Adrenal gland (tissue), 5 donors: Measurements from ENCODE around the gene POLR3E.

Source experiments
- POLR2A ChIP-seq, 2 donors: fragments of 450-650 bp; IDR thresholded peaks; one replicate each; pipeline ENCODE4 v1.6.1; 2017; ENCODE audit warnings: antibody characterized with exemption in 2 of 2, mild to moderate bottlenecking in 2 of 2, moderate library complexity in 1 of 2
- TF ChIP-seq, protein P1 (sequence below), 6 experiments: fragments of 450-650 bp in 4 of 6; fragments of 200-600 bp in 2 of 6; sonication (generic) in 1 of 6; IDR thresholded peaks; 1 replicate in 5 of 6; 2 replicates in 1 of 6; pipeline versions ENCODE4 v1.5.1 to v1.8.0; 2016 to 2021; ENCODE audit warnings: antibody characterized with exemption in 6 of 6, mild to moderate bottlenecking in 2 of 6, moderate library complexity in 1 of 6
- donor health status: DM: no; HTN: no; CAD: no.

GRCh38 chr16:22296225-22297113 is 740 bp upstream of the POLR3E start:
- TF ChIP-seq, protein P1, sequence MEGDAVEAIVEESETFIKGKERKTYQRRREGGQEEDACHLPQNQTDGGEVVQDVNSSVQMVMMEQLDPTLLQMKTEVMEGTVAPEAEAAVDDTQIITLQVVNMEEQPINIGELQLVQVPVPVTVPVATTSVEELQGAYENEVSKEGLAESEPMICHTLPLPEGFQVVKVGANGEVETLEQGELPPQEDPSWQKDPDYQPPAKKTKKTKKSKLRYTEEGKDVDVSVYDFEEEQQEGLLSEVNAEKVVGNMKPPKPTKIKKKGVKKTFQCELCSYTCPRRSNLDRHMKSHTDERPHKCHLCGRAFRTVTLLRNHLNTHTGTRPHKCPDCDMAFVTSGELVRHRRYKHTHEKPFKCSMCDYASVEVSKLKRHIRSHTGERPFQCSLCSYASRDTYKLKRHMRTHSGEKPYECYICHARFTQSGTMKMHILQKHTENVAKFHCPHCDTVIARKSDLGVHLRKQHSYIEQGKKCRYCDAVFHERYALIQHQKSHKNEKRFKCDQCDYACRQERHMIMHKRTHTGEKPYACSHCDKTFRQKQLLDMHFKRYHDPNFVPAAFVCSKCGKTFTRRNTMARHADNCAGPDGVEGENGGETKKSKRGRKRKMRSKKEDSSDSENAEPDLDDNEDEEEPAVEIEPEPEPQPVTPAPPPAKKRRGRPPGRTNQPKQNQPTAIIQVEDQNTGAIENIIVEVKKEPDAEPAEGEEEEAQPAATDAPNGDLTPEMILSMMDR (IDR thresholded peaks at IDR 0.05), result no peak
- TF ChIP-seq POLR2A (IDR thresholded peaks at IDR 0.05), result no peak
